Neural cell (in vitro differentiated cells): ENCODE data around the gene SPTB. TPM values are rescaled to one million over a fixed set of nuclear protein-coding genes. Genes with fewer than 3 reads are reported as not detected.
A peak's percentile ranks its signal among the peaks of the same experiment; 100 is the strongest.

Source experiments
- H2AFZ ChIP-seq: fragments of 200-600, 300-800 bp; sonication (generic), shearing (Covaris generic); 2 replicates; pipeline ENCODE4 v1.6.0; 2014; ENCODE audit warnings: low read depth, mild to moderate bottlenecking, antibody characterized with exemption, low read length, moderate library complexity
- H3F3A ChIP-seq: fragments of 200-600 bp; shearing (Covaris generic); 2 replicates; pipeline ENCODE4 v1.6.1; 2016; ENCODE audit warnings: mild to moderate bottlenecking, moderate library complexity, mixed read lengths, antibody characterized with exemption, low read length; ENCODE audit not compliant: insufficient read depth, poor library complexity, severe bottlenecking
- H3K27ac ChIP-seq: fragments of 200-600, 300-800 bp; sonication (generic), shearing (Covaris generic); 2 replicates; pipeline ENCODE4 v1.5.1; 2014; ENCODE audit warnings: mild to moderate bottlenecking, low read length, moderate library complexity
- H3K27me3 ChIP-seq: fragments of 300-800, 200-600 bp; sonication (generic), shearing (Covaris generic); 2 replicates; pipeline ENCODE4 v1.6.0; 2014; ENCODE audit warnings: mild to moderate bottlenecking, low read depth, low read length, moderate library complexity; ENCODE audit not compliant: insufficient read depth
- H3K36me3 ChIP-seq: fragments of 300-800, 200-600 bp; sonication (generic), shearing (Covaris generic); 2 replicates; pipeline ENCODE4 v1.5.1; 2014; ENCODE audit warnings: mild to moderate bottlenecking, antibody characterized with exemption, low read length, moderate library complexity; ENCODE audit not compliant: insufficient read depth
- H3K4me2 ChIP-seq: fragments of 300-800, 200-600 bp; sonication (generic), shearing (Covaris generic); 2 replicates; pipeline ENCODE4 v1.6.0; 2014; ENCODE audit warnings: mild to moderate bottlenecking, low read length
- H3K4me3 ChIP-seq: fragments of 300-800, 200-600 bp; sonication (generic), shearing (Covaris generic); 2 replicates; pipeline ENCODE4 v1.5.1; 2014; ENCODE audit warnings: mild to moderate bottlenecking, low read length, moderate library complexity
- H3K79me2 ChIP-seq: fragments of 200-600 bp; shearing (Covaris generic); replicated peaks from 2 replicates; pipeline ENCODE4 v1.6.0; 2014; ENCODE audit warnings: mild to moderate bottlenecking, low read length, moderate library complexity; ENCODE audit not compliant: insufficient read depth
- H3K9ac ChIP-seq: fragments of 300-800, 200-600 bp; sonication (generic), shearing (Covaris generic); 2 replicates; pipeline ENCODE4 v1.6.1; 2016; ENCODE audit warnings: mild to moderate bottlenecking, low read length, mixed read lengths
- H3K9me2 ChIP-seq: fragments of 200-600 bp; shearing (Covaris generic); 2 replicates; pipeline ENCODE4 v1.6.1; 2016; ENCODE audit warnings: mild to moderate bottlenecking, low read length, mixed read lengths; ENCODE audit not compliant: insufficient read depth
- H3K9me3 ChIP-seq: fragments of 200-600, 300-800 bp; sonication (generic), shearing (Covaris generic); 2 replicates; pipeline ENCODE4 v1.6.1; 2016; ENCODE audit warnings: mild to moderate bottlenecking, mixed run types, low read length, moderate library complexity, mixed read lengths
- H4K20me1 ChIP-seq: fragments of 200-600 bp; shearing (Covaris generic); 2 replicates; pipeline ENCODE4 v1.6.1; 2016; ENCODE audit warnings: mild to moderate bottlenecking, mixed run types; ENCODE audit not compliant: insufficient read depth
- EP300 ChIP-seq: fragments of 450-650 bp; conservative IDR thresholded peaks from 2 replicates; pipeline ENCODE4 v1.6.1; 2014; ENCODE audit warnings: antibody characterized with exemption, mild to moderate bottlenecking, moderate library complexity; ENCODE audit not compliant: poor library complexity, severe bottlenecking
- EZH2 ChIP-seq: fragments of 200-600, 300-800 bp; shearing (Covaris generic), sonication (generic); IDR thresholded peaks from 2 replicates; pipeline ENCODE4 v1.6.1; 2014; ENCODE audit warnings: antibody characterized with exemption, low read length, borderline replicate concordance, mild to moderate bottlenecking; ENCODE audit not compliant: insufficient read depth, poor library complexity, severe bottlenecking
- MXI1 ChIP-seq: fragments of 450-650 bp; conservative IDR thresholded peaks from 2 replicates; pipeline ENCODE4 v1.6.1; 2014; ENCODE audit warnings: antibody characterized with exemption, mild to moderate bottlenecking; ENCODE audit not compliant: poor library complexity, severe bottlenecking
- POLR2AphosphoS5 ChIP-seq: IDR thresholded peaks from 2 replicates; pipeline ENCODE4 v1.6.1; 2012
- RAD21 ChIP-seq: fragments of 450-650 bp; conservative IDR thresholded peaks from 2 replicates; pipeline ENCODE4 v1.6.1; 2014; ENCODE audit warnings: antibody characterized with exemption, mild to moderate bottlenecking, moderate library complexity
- SMC3 ChIP-seq: fragments of 450-650 bp; conservative IDR thresholded peaks from 2 replicates; pipeline ENCODE4 v1.6.1; 2014; ENCODE audit warnings: antibody characterized with exemption, mild to moderate bottlenecking, moderate library complexity; ENCODE audit not compliant: poor library complexity
- TAF1 ChIP-seq: IDR thresholded peaks from 2 replicates; pipeline ENCODE4 v1.6.1; 2012; ENCODE audit warnings: low read depth
- polyA plus RNA-seq: library from polyadenylated mRNA; depleted of rRNA; stranded (reverse); fragments of >200 nt; gene quantifications from 2 replicates; pipeline ENCODE4 v1.2.3, GENCODE V29; 2014
- TF ChIP-seq, protein P1 (sequence below): IDR thresholded peaks from 2 replicates; pipeline ENCODE4 v1.6.1; 2012; ENCODE audit warnings: borderline replicate concordance
- TF ChIP-seq, protein P2 (sequence below): fragments of 450-650 bp; IDR thresholded peaks from 2 replicates; pipeline ENCODE4 v1.5.1; 2014; ENCODE audit warnings: antibody characterized with exemption, mild to moderate bottlenecking, moderate library complexity; ENCODE audit not compliant: poor library complexity, severe bottlenecking

The SPTB gene
- polyA plus RNA-seq, 1 donor from 2014 or later, result 1.9 TPM

DNA sequence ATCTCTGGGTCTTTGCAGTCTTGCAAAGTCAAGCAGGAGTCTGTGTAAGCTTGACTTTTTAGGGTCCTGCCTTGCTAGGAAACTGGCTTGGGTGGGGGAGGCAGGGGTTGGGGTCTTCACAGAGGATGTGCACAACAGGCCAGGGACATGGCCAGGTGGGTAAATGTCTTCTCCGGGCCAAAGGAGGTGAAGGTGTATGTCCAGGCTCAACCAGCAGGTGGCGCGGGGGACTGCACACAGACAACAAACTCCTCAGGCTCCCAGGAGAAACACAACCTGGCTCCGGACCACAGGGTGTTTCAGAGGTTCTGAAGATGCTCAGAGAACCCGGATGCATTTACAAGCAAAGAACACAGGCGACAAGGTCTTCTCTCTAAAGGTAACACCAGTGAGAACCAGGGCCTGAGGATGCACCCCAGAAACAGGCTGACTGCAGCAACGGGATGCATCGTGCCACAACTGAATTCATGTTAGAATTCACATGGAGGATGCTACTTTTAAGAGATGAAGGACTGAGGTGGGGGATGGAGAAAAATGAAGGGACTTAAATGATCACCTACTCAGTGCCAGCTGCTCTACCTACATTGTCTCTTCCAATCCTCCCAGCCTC lies 119.5 kb downstream of the SPTB start:
- Histone ChIP-seq H2AFZ (no peak overlapping the region), H3F3A (no peaks in the 10 kb centered on the region), H4K20me1 (no peaks in the 10 kb centered on the region), H3K4me2 (no peak overlapping the region), H3K27me3 (no peaks in the 10 kb centered on the region), H3K9me2 (no peaks in the 10 kb centered on the region), H3K9me3 (no peaks in the 10 kb centered on the region), H3K79me2 (no peaks in the 10 kb centered on the region), H3K4me3 (no peak overlapping the region), H3K27ac (no peak overlapping the region), H3K9ac (no peak overlapping the region), H3K36me3 (no peaks in the 10 kb centered on the region)
- no peak for TF ChIP-seq TAF1
- TF ChIP-seq EP300, result no peak
- TF ChIP-seq MXI1, result no peak
- TF ChIP-seq, protein P1, sequence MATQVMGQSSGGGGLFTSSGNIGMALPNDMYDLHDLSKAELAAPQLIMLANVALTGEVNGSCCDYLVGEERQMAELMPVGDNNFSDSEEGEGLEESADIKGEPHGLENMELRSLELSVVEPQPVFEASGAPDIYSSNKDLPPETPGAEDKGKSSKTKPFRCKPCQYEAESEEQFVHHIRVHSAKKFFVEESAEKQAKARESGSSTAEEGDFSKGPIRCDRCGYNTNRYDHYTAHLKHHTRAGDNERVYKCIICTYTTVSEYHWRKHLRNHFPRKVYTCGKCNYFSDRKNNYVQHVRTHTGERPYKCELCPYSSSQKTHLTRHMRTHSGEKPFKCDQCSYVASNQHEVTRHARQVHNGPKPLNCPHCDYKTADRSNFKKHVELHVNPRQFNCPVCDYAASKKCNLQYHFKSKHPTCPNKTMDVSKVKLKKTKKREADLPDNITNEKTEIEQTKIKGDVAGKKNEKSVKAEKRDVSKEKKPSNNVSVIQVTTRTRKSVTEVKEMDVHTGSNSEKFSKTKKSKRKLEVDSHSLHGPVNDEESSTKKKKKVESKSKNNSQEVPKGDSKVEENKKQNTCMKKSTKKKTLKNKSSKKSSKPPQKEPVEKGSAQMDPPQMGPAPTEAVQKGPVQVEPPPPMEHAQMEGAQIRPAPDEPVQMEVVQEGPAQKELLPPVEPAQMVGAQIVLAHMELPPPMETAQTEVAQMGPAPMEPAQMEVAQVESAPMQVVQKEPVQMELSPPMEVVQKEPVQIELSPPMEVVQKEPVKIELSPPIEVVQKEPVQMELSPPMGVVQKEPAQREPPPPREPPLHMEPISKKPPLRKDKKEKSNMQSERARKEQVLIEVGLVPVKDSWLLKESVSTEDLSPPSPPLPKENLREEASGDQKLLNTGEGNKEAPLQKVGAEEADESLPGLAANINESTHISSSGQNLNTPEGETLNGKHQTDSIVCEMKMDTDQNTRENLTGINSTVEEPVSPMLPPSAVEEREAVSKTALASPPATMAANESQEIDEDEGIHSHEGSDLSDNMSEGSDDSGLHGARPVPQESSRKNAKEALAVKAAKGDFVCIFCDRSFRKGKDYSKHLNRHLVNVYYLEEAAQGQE, result no peak
- peak; percentile 12 for TF ChIP-seq RAD21
- TF ChIP-seq SMC3, result no peak
- TF ChIP-seq, protein P2, sequence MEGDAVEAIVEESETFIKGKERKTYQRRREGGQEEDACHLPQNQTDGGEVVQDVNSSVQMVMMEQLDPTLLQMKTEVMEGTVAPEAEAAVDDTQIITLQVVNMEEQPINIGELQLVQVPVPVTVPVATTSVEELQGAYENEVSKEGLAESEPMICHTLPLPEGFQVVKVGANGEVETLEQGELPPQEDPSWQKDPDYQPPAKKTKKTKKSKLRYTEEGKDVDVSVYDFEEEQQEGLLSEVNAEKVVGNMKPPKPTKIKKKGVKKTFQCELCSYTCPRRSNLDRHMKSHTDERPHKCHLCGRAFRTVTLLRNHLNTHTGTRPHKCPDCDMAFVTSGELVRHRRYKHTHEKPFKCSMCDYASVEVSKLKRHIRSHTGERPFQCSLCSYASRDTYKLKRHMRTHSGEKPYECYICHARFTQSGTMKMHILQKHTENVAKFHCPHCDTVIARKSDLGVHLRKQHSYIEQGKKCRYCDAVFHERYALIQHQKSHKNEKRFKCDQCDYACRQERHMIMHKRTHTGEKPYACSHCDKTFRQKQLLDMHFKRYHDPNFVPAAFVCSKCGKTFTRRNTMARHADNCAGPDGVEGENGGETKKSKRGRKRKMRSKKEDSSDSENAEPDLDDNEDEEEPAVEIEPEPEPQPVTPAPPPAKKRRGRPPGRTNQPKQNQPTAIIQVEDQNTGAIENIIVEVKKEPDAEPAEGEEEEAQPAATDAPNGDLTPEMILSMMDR, result peak; percentile 31
- no peak for TF ChIP-seq POLR2AphosphoS5
- no peak for TF ChIP-seq EZH2

DNA sequence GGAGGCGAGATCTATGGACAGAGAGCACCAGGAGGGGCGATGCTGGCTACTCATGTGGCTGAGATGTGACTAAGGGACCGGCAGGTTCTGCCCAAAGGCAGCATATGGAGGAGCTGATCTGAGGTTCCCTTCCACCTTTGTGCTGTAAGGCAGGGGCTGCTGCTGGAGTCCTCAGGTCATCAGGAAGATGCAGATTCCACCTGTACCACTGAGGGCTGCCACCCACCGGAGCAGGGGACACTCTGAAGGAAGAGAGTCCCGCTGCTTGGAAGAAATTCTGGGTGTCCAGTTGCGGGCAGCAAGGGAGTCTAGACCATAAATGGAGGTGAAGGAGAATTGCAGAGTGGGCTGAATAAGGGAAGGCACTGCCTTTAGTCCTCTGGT lies 120.2 kb downstream of the SPTB start:
- H2AFZ ChIP-seq, result no peak overlapping the region
- no peaks in the 10 kb centered on the region for H3K79me2 ChIP-seq
- no peaks in the 10 kb centered on the region for H3K27me3 ChIP-seq
- TF ChIP-seq, protein P1, result no peak
- TF ChIP-seq, protein P2, result no peak
- TF ChIP-seq EP300 (no peak), TAF1 (no peak), MXI1 (no peak), EZH2 (no peak), SMC3 (no peak), RAD21 (no peak), POLR2AphosphoS5 (no peak)
- no peaks in the 10 kb centered on the region for H4K20me1 ChIP-seq
- H3K4me3 ChIP-seq, result no peak overlapping the region
- H3K27ac ChIP-seq, result no peak overlapping the region
- H3K4me2 ChIP-seq, result no peak overlapping the region
- no peaks in the 10 kb centered on the region for H3F3A ChIP-seq
- no peaks in the 10 kb centered on the region for H3K9me3 ChIP-seq
- no peak overlapping the region for H3K9ac ChIP-seq
- no peaks in the 10 kb centered on the region for H3K9me2 ChIP-seq
- H3K36me3 ChIP-seq, result no peaks in the 10 kb centered on the region
